HL-60 (cell line): Measurements from ENCODE around the gene COA4.

Source experiments
- DNase-seq, 2 experiments: peaks; one replicate each; pipeline ENCODE4 v3.0.0-alpha.2; 2010 to 2020; ENCODE audit warnings: low read depth in 1 of 2, low spot score in 1 of 2
- H3K27ac ChIP-seq: fragments of 250-450 bp; sonication (Bioruptor Pico); replicated peaks from 2 replicates; pipeline ENCODE4 v1.5.1; 2020; ENCODE audit warnings: mild to moderate bottlenecking, moderate library complexity
- H3K27me3 ChIP-seq: fragments of 250-450 bp; sonication (Bioruptor Pico); 2 replicates; pipeline ENCODE4 v1.5.1; 2021; ENCODE audit warnings: mild to moderate bottlenecking, moderate library complexity; ENCODE audit not compliant: insufficient read depth, poor library complexity, severe bottlenecking
- H3K4me3 ChIP-seq: replicated peaks from 2 replicates; pipeline ENCODE4 v1.5.1; 2011; ENCODE audit warnings: mild to moderate bottlenecking, control low read depth, low read length; ENCODE audit not compliant: insufficient read depth
- GABPA ChIP-seq: IDR thresholded peaks from 2 replicates; pipeline ENCODE4 v1.6.1; 2012; ENCODE audit warnings: low read depth
- POLR2AphosphoS5 ChIP-seq: IDR thresholded peaks from 2 replicates; pipeline ENCODE4 v1.6.1; 2012; ENCODE audit warnings: low read depth
- SPI1 ChIP-seq: IDR thresholded peaks from 2 replicates; pipeline ENCODE4 v1.6.1; 2012; ENCODE audit warnings: low read depth, mild to moderate bottlenecking, borderline replicate concordance
- long read RNA-seq: library from polyadenylated mRNA; unstranded; transcript quantifications from one replicate; pipeline ENCODE4 v2.0.0, GENCODE V29; 2020
- TF ChIP-seq, protein P1 (sequence below): IDR thresholded peaks from one replicate; pipeline ENCODE4 v1.5.1; 2011; ENCODE audit warnings: low read length, control low read depth, inconsistent platforms; ENCODE audit not compliant: insufficient read depth
- TF ChIP-seq, protein P2 (sequence below): IDR thresholded peaks from 2 replicates; pipeline ENCODE4 v1.6.1; 2012; ENCODE audit warnings: low read depth; ENCODE audit not compliant: insufficient replicate concordance

COA4 gene
- long read RNA-seq, transcript COA4-201 (2 exons, 960 nt) = major isoform, 14 of 15 reads
- long read RNA-seq, partial matches to known transcripts = 0 of 15 reads
- long read RNA-seq, other reads (novel, unspliced or antisense) = 1 of 15 reads

DNA sequence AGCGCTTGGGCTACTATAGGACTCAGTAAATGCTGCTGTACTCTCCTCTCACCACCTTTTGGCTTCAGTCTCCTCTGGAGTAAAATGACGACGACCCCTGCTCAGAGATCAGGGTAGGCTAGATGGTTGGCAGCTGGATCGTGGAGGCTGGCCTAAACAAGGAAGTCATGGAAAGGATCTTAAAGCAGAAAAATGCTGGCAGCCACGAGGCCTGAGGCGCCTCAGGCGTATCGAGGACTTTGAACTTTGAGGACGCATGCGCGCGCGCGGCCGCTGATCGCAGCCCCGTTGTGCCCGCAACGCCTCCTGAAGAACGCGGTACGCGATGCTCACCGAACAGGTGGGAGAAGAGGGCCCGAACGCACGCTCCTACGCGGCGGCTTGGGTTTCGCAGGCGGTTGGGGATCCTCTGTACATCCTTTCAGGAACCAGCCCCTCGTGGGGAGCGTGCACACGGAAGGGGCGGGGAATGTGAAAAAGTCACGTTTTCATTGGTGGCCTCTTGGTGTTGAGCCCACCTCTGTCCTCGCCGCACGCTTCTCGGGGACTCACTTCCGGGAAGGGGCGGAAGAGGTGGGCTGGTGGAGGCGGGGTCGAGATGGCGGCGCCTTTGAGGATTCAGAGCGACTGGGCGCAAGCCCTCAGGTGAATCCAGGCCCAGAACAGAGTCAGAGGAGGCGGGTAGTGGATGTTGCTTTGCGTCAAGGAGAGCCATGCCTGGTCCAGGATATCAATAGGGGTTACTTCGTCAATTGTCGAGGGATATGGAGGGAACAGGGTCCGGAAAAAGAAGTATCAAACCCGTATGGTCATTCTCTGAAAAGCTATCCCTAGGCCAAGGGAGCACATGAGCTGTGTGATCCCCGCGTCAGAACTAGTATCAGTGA is at the start of gene COA4, which contains the start of gene PAAF1:
TSS of gene COA4 (minus strand) at position 423 of the 887 bp plus-strand sequence. CDS start 3,468 bp downstream, outside the sequence.
TSS of gene PAAF1 (plus strand) at position 576 of the 887 bp plus-strand sequence. CDS start at position 599, 23 bp downstream.
- H3K27ac ChIP-seq = peak within 1 kb of the TSS; percentile 89
- TF ChIP-seq POLR2AphosphoS5 (peak; percentile 96), SPI1 (peak; percentile 39; the same call in 1 of the 2 replicates), GABPA (peak; percentile 88)
- TF ChIP-seq, protein P1, sequence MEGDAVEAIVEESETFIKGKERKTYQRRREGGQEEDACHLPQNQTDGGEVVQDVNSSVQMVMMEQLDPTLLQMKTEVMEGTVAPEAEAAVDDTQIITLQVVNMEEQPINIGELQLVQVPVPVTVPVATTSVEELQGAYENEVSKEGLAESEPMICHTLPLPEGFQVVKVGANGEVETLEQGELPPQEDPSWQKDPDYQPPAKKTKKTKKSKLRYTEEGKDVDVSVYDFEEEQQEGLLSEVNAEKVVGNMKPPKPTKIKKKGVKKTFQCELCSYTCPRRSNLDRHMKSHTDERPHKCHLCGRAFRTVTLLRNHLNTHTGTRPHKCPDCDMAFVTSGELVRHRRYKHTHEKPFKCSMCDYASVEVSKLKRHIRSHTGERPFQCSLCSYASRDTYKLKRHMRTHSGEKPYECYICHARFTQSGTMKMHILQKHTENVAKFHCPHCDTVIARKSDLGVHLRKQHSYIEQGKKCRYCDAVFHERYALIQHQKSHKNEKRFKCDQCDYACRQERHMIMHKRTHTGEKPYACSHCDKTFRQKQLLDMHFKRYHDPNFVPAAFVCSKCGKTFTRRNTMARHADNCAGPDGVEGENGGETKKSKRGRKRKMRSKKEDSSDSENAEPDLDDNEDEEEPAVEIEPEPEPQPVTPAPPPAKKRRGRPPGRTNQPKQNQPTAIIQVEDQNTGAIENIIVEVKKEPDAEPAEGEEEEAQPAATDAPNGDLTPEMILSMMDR = no peak
- TF ChIP-seq, protein P2, sequence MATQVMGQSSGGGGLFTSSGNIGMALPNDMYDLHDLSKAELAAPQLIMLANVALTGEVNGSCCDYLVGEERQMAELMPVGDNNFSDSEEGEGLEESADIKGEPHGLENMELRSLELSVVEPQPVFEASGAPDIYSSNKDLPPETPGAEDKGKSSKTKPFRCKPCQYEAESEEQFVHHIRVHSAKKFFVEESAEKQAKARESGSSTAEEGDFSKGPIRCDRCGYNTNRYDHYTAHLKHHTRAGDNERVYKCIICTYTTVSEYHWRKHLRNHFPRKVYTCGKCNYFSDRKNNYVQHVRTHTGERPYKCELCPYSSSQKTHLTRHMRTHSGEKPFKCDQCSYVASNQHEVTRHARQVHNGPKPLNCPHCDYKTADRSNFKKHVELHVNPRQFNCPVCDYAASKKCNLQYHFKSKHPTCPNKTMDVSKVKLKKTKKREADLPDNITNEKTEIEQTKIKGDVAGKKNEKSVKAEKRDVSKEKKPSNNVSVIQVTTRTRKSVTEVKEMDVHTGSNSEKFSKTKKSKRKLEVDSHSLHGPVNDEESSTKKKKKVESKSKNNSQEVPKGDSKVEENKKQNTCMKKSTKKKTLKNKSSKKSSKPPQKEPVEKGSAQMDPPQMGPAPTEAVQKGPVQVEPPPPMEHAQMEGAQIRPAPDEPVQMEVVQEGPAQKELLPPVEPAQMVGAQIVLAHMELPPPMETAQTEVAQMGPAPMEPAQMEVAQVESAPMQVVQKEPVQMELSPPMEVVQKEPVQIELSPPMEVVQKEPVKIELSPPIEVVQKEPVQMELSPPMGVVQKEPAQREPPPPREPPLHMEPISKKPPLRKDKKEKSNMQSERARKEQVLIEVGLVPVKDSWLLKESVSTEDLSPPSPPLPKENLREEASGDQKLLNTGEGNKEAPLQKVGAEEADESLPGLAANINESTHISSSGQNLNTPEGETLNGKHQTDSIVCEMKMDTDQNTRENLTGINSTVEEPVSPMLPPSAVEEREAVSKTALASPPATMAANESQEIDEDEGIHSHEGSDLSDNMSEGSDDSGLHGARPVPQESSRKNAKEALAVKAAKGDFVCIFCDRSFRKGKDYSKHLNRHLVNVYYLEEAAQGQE = no peak
- peak within 1 kb of the TSS; percentile 60 for H3K4me3 ChIP-seq
- DNase-seq = peak; percentile 97 to 99
- no peaks in the 10 kb centered on the region for H3K27me3 ChIP-seq

DNA sequence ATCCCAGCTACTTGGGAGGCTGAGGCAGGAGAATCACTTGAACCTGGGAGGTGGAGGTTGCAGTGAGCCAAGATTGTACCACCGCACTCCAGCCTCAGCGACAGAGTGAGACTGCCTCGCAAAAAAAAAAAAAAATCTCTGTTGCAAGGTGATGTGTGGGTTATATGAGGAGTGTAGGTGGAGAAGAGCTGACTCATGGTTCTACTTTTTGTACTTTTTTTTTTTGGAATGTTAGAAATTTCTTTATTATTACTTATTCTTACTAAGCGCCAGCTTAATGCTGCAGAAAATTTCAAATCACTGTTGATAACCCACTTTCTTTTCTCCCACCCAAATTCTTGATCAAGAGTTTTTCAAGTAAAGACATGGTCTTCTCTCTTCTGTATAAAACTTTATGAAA is 44.5 kb upstream of the COA4 start:
- Histone ChIP-seq H3K27ac (no peak overlapping the region), H3K27me3 (no peaks in the 10 kb centered on the region), H3K4me3 (no peak overlapping the region)
- DNase-seq = no peak
- TF ChIP-seq POLR2AphosphoS5 (no peak), SPI1 (no peak), GABPA (no peak)
- TF ChIP-seq, protein P2 = no peak
- TF ChIP-seq, protein P1 = no peak

DNA sequence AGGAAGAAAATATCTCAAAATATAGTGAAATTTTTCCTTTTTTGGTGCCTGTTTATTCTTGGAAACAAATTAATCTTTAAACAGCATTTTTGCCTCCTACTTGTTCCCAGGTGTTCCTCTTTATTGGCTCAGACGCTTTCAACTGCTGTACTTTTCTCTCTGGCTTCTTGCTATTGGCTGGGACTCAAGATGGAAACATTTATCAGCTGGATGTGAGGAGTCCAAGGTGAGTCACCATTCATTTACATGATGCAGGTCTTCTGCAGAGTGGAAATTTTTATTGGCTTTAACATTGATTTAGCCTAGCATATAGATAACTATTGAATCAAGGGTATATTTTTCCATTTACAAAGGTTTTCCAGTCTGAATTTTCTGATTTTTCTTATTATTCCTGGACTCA is 39.8 kb upstream of the COA4 start:
- H3K4me3 ChIP-seq = no peak overlapping the region
- no peaks in the 10 kb centered on the region for H3K27me3 ChIP-seq
- TF ChIP-seq, protein P1 = no peak
- no peak for TF ChIP-seq POLR2AphosphoS5
- no peak for TF ChIP-seq GABPA
- no peak for TF ChIP-seq SPI1
- no peak overlapping the region for H3K27ac ChIP-seq
- DNase-seq = no peak
